H1 (cell line): ENCODE measurements around the gene CNBD2. TPM values are rescaled to one million over a fixed set of nuclear protein-coding genes. Genes with fewer than 3 reads are reported as not detected.

Experiments
- CTCF ChIA-PET: fragments of 300-600 bp; sonication (Branson Sonifier 250); formaldehyde crosslinking; loops from one replicate; lab custom pipeline; 2021; ENCODE audit not compliant: partially characterized antibody; lab: Charles Lee
- POLR2A ChIA-PET: fragments of 300-600 bp; sonication (Branson Sonifier 250); formaldehyde crosslinking; loops from one replicate; lab custom pipeline; 2021; ENCODE audit warnings: inconsistent platforms; ENCODE audit not compliant: partially characterized antibody; lab: Charles Lee
- DNase-seq, 2 experiments: peaks; one replicate each; pipeline versions ENCODE4 v3.0.0 to v3.0.0-alpha.2; 2010 to 2022; ENCODE audit warnings: low spot score in 2 of 2, low read depth in 1 of 2, mixed read lengths in 1 of 2
- FAIRE-seq: peaks from 2 replicates; lab custom pipeline; 2011; peaks lifted over from hg19 to GRCh38; lab: Jason Lieb, UNC
- H2AFZ ChIP-seq: 2 replicates; pipeline ENCODE4 v1.8.1; 2012; ENCODE audit warnings: low read length, inconsistent platforms
- H2AK5ac ChIP-seq: 2 replicates; pipeline ENCODE4 v1.6.1; 2013; ENCODE audit warnings: low read depth, low read length
- H2BK120ac ChIP-seq: replicated peaks from 2 replicates; pipeline ENCODE3; 2013; ENCODE audit warnings: low read depth, low read length, inconsistent platforms
- H2BK12ac ChIP-seq: 2 replicates; pipeline ENCODE4 v1.6.1; 2013; ENCODE audit warnings: low read depth, low read length
- H2BK15ac ChIP-seq: 2 replicates; pipeline ENCODE4 v1.6.1; 2013; ENCODE audit warnings: low read length
- H2BK20ac ChIP-seq: 2 replicates; pipeline ENCODE4 v1.6.1; 2013; ENCODE audit warnings: low read length
- H2BK5ac ChIP-seq: 2 replicates; pipeline ENCODE4 v1.6.1; 2013; ENCODE audit warnings: low read depth, low read length
- H3K14ac ChIP-seq: 2 replicates; pipeline ENCODE4 v1.6.1; 2013; ENCODE audit warnings: inconsistent platforms; ENCODE audit not compliant: insufficient read length
- H3K18ac ChIP-seq: 2 replicates; pipeline ENCODE4 v1.6.1; 2013; ENCODE audit warnings: low read length; ENCODE audit errors: extremely low read depth
- H3K23ac ChIP-seq: 2 replicates; pipeline ENCODE4 v1.6.1; 2013; ENCODE audit warnings: inconsistent platforms; ENCODE audit not compliant: insufficient read length
- H3K23me2 ChIP-seq: 2 replicates; pipeline ENCODE4 v1.6.1; 2013; ENCODE audit warnings: low read depth, low read length
- H3K27ac ChIP-seq: 2 replicates; pipeline ENCODE4 v1.6.1; 2011; ENCODE audit warnings: low read depth, low read length, inconsistent platforms
- H3K27me3 ChIP-seq, 4 experiments: replicated peaks in 1 of 4; 1 replicate in 1 of 4; 2 replicates in 3 of 4; pipeline versions ENCODE4 v1.6.1 to v1.8.1; 2011 to 2013; ENCODE audit warnings: low read length in 3 of 4, mild to moderate bottlenecking in 3 of 4, inconsistent platforms in 2 of 4, mixed read lengths in 2 of 4, moderate library complexity in 1 of 4; ENCODE audit not compliant: control insufficient read depth in 3 of 4, insufficient read depth in 3 of 4; ENCODE audit errors: extremely low read depth in 1 of 4
- H3K36me3 ChIP-seq, 4 experiments: 2 replicates each; pipeline versions ENCODE4 v1.6.1 to v1.8.1; 2011 to 2013; ENCODE audit warnings: mild to moderate bottlenecking in 4 of 4, low read length in 3 of 4, moderate library complexity in 2 of 4, control low read depth in 1 of 4, inconsistent platforms in 1 of 4; ENCODE audit not compliant: insufficient read depth in 4 of 4, control insufficient read depth in 2 of 4
- H3K4ac ChIP-seq: replicated peaks from 2 replicates; pipeline ENCODE3; 2013; ENCODE audit warnings: low read length, low read depth, mixed read lengths, inconsistent platforms; ENCODE audit not compliant: insufficient read length
- H3K4me1 ChIP-seq, 4 experiments: replicated peaks in 1 of 4; 1 replicate in 1 of 4; 2 replicates in 3 of 4; pipeline versions ENCODE4 v1.6.1 to v1.8.1; 2011 to 2013; ENCODE audit warnings: low read length in 3 of 4, inconsistent platforms in 2 of 4, mixed read lengths in 1 of 4; ENCODE audit not compliant: insufficient read depth in 4 of 4, control insufficient read depth in 3 of 4
- H3K4me2 ChIP-seq, 2 experiments: 2 replicates each; pipeline versions ENCODE4 v1.6.1 to v1.8.1; 2011 to 2013; ENCODE audit warnings: low read depth in 2 of 2, low read length in 2 of 2, control low read depth in 1 of 2, inconsistent platforms in 1 of 2, mild to moderate bottlenecking in 1 of 2; ENCODE audit not compliant: insufficient read depth in 1 of 2
- H3K4me3 ChIP-seq, 4 experiments: fragments of 200-600, 300-600 bp in 1 of 4; sonication (generic), shearing (Covaris generic), sonication (Bioruptor Twin) in 1 of 4; 2 replicates each; pipeline versions ENCODE4 v1.5.1 to v1.8.1; 2011 to 2016; ENCODE audit warnings: low read length in 4 of 4, low read depth in 3 of 4, control low read depth in 2 of 4, inconsistent platforms in 2 of 4, mild to moderate bottlenecking in 2 of 4, mixed read lengths in 1 of 4, moderate library complexity in 1 of 4; ENCODE audit not compliant: insufficient read depth in 2 of 4; ENCODE audit errors: extremely low read depth in 1 of 4
- H3K56ac ChIP-seq: replicated peaks from 2 replicates; pipeline ENCODE3; 2013; ENCODE audit warnings: low read depth, mild to moderate bottlenecking, mixed read lengths, low read length, inconsistent platforms; ENCODE audit not compliant: insufficient read length
- H3K79me1 ChIP-seq: 2 replicates; pipeline ENCODE4 v1.6.1; 2013; ENCODE audit warnings: low read depth, low read length, control low read depth
- H3K79me2 ChIP-seq, 2 experiments: 2 replicates each; pipeline versions ENCODE4 v1.6.1 to v1.8.1; 2012 to 2013; ENCODE audit warnings: low read length in 2 of 2, mild to moderate bottlenecking in 2 of 2, inconsistent platforms in 1 of 2; ENCODE audit not compliant: insufficient read depth in 2 of 2, control insufficient read depth in 1 of 2
- H3K9ac ChIP-seq, 4 experiments: replicated peaks in 1 of 4; 1 replicate in 1 of 4; 2 replicates in 3 of 4; pipeline versions ENCODE4 v1.6.1 to v1.8.1; 2011 to 2013; ENCODE audit warnings: low read depth in 3 of 4, low read length in 3 of 4, control low read depth in 2 of 4, mild to moderate bottlenecking in 2 of 4, moderate library complexity in 2 of 4, inconsistent platforms in 1 of 4; ENCODE audit errors: extremely low read depth in 1 of 4
- H3K9me3 ChIP-seq, 2 experiments: 2 replicates each; pipeline versions ENCODE4 v1.6.1 to v1.8.1; 2012 to 2013; ENCODE audit warnings: mild to moderate bottlenecking in 2 of 2, moderate library complexity in 2 of 2, control low read depth in 1 of 2, inconsistent platforms in 1 of 2, low read depth in 1 of 2, low read length in 1 of 2, mixed read lengths in 1 of 2; ENCODE audit not compliant: insufficient read depth in 2 of 2
- H4K20me1 ChIP-seq, 2 experiments: replicated peaks in 1 of 2; 2 replicates each; pipeline versions ENCODE3 to v1.8.1; 2011 to 2013; ENCODE audit warnings: inconsistent platforms in 2 of 2, low read length in 2 of 2, mild to moderate bottlenecking in 1 of 2; ENCODE audit not compliant: insufficient read depth in 2 of 2, control insufficient read depth in 1 of 2
- H4K5ac ChIP-seq: 2 replicates; pipeline ENCODE4 v1.6.1; 2013; ENCODE audit warnings: low read length, low read depth, mixed read lengths, inconsistent platforms; ENCODE audit not compliant: insufficient read length
- H4K8ac ChIP-seq: 2 replicates; pipeline ENCODE4 v1.8.0; 2013; ENCODE audit warnings: mild to moderate bottlenecking, moderate library complexity, low read length, inconsistent platforms; ENCODE audit not compliant: insufficient read depth; ENCODE audit errors: extremely low read depth
- H4K91ac ChIP-seq: replicated peaks from 2 replicates; pipeline ENCODE3; 2013; ENCODE audit warnings: low read length, mixed read lengths, inconsistent platforms; ENCODE audit not compliant: insufficient read length
- CTBP2 ChIP-seq: IDR thresholded peaks from 2 replicates; pipeline ENCODE4 v1.7.0; 2011; ENCODE audit warnings: borderline replicate concordance, mild to moderate bottlenecking, moderate library complexity, mixed read lengths, low read length; ENCODE audit not compliant: insufficient read depth, insufficient read length
- RFX5 ChIP-seq: IDR thresholded peaks from 2 replicates; pipeline ENCODE4 v1.6.1; 2011; ENCODE audit warnings: low read depth, low read length, improper control_type of control experiment, borderline replicate concordance
- SP2 ChIP-seq: IDR thresholded peaks from 2 replicates; pipeline ENCODE4 v1.6.1; 2012; ENCODE audit warnings: mild to moderate bottlenecking, low read length, inconsistent platforms
- WGBS, 2 experiments: shearing (Covaris generic) in 1 of 2; methylation state at CpG; one replicate each; pipeline versions ENCODE4 v1.1.6 to v1.1.7; 2013 to 2015; ENCODE audit warnings: low lambda C conversion rate in 2 of 2, mixed read lengths in 2 of 2, inconsistent platforms in 1 of 2, low coverage in 1 of 2, missing lambda C conversion rate in 1 of 2; ENCODE audit not compliant: insufficient replicate concordance in 2 of 2, insufficient coverage in 1 of 2, insufficient read length in 1 of 2; ENCODE audit errors: extremely low coverage in 1 of 2, missing lambda C conversion rate in 1 of 2; 5-methylcytosine and 5-hydroxymethylcytosine counted together
- polyA plus RNA-seq, 7 experiments: library from polyadenylated mRNA; depleted of rRNA in 3 of 7; stranded (reverse) in 5 of 7; unstranded in 2 of 7; fragments of >200 nt in 5 of 7; fragments of 200-250 nt in 2 of 7; gene quantifications; 1 replicate in 5 of 7; 2 replicates in 1 of 7; 4 replicates in 1 of 7; pipeline versions ENCODE4 v1.2.1 to v1.2.3, GENCODE V29; 2011 to 2013; ENCODE audit warnings: missing spikeins in 2 of 7, mixed read lengths in 2 of 7
- total RNA-seq: library from RNA; stranded (reverse); fragmentation: NEBNext Ultra II Directional; extraction: Animal tissue kit (Norgen Biotek cat#: 25700); gene quantifications from 2 replicates; pipeline ENCODE4 v1.2.1, GENCODE V29; 2021

CNBD2 gene
- total and polyA plus RNA-seq, 2 of the 8 experiments (the other 6 are each of a cell fraction or from before 2014, with no cell fraction given): 2.6 to 4.5 TPM

DNA sequence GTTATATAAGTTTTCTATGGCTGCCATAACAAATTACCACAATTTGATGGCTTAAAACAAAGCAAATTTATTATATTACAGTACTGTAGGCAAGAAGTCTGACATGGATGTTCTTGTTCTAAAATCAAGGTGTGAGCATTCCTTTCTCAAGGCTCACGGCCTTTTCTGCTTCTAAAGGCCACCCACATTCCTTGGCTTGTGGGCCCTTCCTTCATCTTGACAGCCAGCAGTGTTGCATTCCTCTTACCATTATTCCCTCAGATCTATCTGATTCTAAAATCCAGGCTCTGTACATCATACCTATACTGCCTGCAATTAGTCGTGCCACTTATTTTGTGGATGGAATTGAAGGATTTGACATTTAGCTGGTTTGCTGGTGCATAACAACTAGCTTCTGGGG, 3.6 kb downstream of the CNBD2 start:
- H3K4me1 ChIP-seq: peaks cover 0 to 2% (median 0%) of the 10 kb centered on the region in 4 experiments; a peak in 2 of 7 replicates
- H4K20me1 ChIP-seq: no peaks in the 10 kb centered on the region
- POLR2A ChIA-PET: no interaction called here
- no peak overlapping the region for H2BK15ac ChIP-seq
- H3K36me3 ChIP-seq: no peaks in the 10 kb centered on the region
- no peak overlapping the region for H3K18ac ChIP-seq
- no peak overlapping the region; a peak in 1 of 8 replicates for H3K4me3 ChIP-seq
- H2BK20ac ChIP-seq: no peak overlapping the region
- no peak overlapping the region for H2AK5ac ChIP-seq
- no peak overlapping the region for H3K56ac ChIP-seq
- H3K27me3 ChIP-seq: no peaks in the 10 kb centered on the region; a peak in 2 of 7 replicates
- H2BK5ac ChIP-seq: no peak overlapping the region
- no peak overlapping the region for H3K14ac ChIP-seq
- H2AFZ ChIP-seq: no peak overlapping the region
- H3K79me1 ChIP-seq: no peaks in the 10 kb centered on the region; the same call in 1 of the 2 replicates
- CTCF ChIA-PET: interaction anchor here (0.6 to 1.5 kb wide), 3 partner anchors 9 to 158 kb away, joined by 3 to 4 read pairs (median 4); no protein-coding TSS in a partner anchor
- no peak overlapping the region for H3K27ac ChIP-seq
- no peak overlapping the region for H3K4me2 ChIP-seq
- no peaks in the 10 kb centered on the region for H3K23me2 ChIP-seq
- TF ChIP-seq SP2 (no peak), RFX5 (no peak), CTBP2 (no peak)
- no peak overlapping the region for H3K23ac ChIP-seq
- no peak overlapping the region for H3K9ac ChIP-seq
- no peak for FAIRE-seq
- H3K4ac ChIP-seq: no peak overlapping the region
- H4K91ac ChIP-seq: no peak overlapping the region
- peaks cover 0 to 3% of the 10 kb centered on the region in 2 experiments; a peak in 1 of 4 replicates for H3K9me3 ChIP-seq
- no peak overlapping the region for H4K5ac ChIP-seq
- no peaks in the 10 kb centered on the region for H3K79me2 ChIP-seq
- H4K8ac ChIP-seq: no peak overlapping the region
- H2BK120ac ChIP-seq: no peak overlapping the region
- DNase-seq: no peak
- 85% methylated on average over 2 of the region's 2 CpGs; no CpG with 5 or more reads in 1 of the 2 experiments for WGBS, 2 experiments
- H2BK12ac ChIP-seq: no peak overlapping the region
